Trophoblast cell (in vitro differentiated cells and primary cell): ENCODE results near the gene MACROD2.
A peak's percentile ranks its signal among the peaks of the same experiment; 100 is the strongest.
"Not testable (repeated sequence)": the region's sequence is repeated elsewhere in the genome, so short reads cannot be mapped to it uniquely, and the experiment has no call there.

Source experiments
- DNase-seq, 2 donors: peaks; one replicate each; pipeline ENCODE4 v3.0.0-alpha.2; 2016
- H2AFZ ChIP-seq: 2 replicates; pipeline ENCODE4 v1.6.1; 2013; ENCODE audit warnings: low read length, moderate library complexity, mild to moderate bottlenecking; ENCODE audit not compliant: insufficient read depth, poor library complexity
- H2AK5ac ChIP-seq: 2 replicates; pipeline ENCODE4 v1.6.1; 2013; ENCODE audit warnings: mild to moderate bottlenecking, low read length
- H2BK120ac ChIP-seq: 2 replicates; pipeline ENCODE4 v1.6.1; 2013; ENCODE audit warnings: low read length, mild to moderate bottlenecking, moderate library complexity; ENCODE audit not compliant: insufficient read depth, poor library complexity
- H2BK12ac ChIP-seq: 2 replicates; pipeline ENCODE4 v1.6.1; 2013; ENCODE audit warnings: mild to moderate bottlenecking, low read length, moderate library complexity
- H2BK5ac ChIP-seq: 2 replicates; pipeline ENCODE4 v1.6.1; 2013; ENCODE audit warnings: low read length, low read depth, moderate library complexity, mild to moderate bottlenecking; ENCODE audit not compliant: poor library complexity
- H3K14ac ChIP-seq: 2 replicates; pipeline ENCODE4 v1.6.1; 2013; ENCODE audit warnings: mild to moderate bottlenecking, low read length
- H3K18ac ChIP-seq: 2 replicates; pipeline ENCODE4 v1.6.1; 2013; ENCODE audit warnings: mild to moderate bottlenecking, low read length
- H3K23ac ChIP-seq: 2 replicates; pipeline ENCODE4 v1.6.1; 2013; ENCODE audit warnings: low read length
- H3K27ac ChIP-seq: 2 replicates; pipeline ENCODE4 v1.5.1; 2013; ENCODE audit warnings: low read depth, mild to moderate bottlenecking, inconsistent platforms, low read length, moderate library complexity
- H3K27me3 ChIP-seq: 2 replicates; pipeline ENCODE4 v1.6.1; 2013; ENCODE audit warnings: inconsistent platforms, mild to moderate bottlenecking, low read length, moderate library complexity; ENCODE audit not compliant: insufficient read depth
- H3K36me3 ChIP-seq, 2 experiments: 1 replicate in 1 of 2; 2 replicates in 1 of 2; pipeline ENCODE4 v1.6.1; 2013; ENCODE audit warnings: low read length in 2 of 2, mild to moderate bottlenecking in 2 of 2, moderate library complexity in 1 of 2; ENCODE audit not compliant: insufficient read depth in 2 of 2, control insufficient read depth in 1 of 2
- H3K4ac ChIP-seq: 2 replicates; pipeline ENCODE4 v1.6.1; 2013; ENCODE audit warnings: low read depth, mild to moderate bottlenecking, low read length, moderate library complexity
- H3K4me1 ChIP-seq, 2 experiments: 1 replicate in 1 of 2; 2 replicates in 1 of 2; pipeline ENCODE4 v1.6.1; 2013; ENCODE audit warnings: low read length in 2 of 2, mild to moderate bottlenecking in 2 of 2, moderate library complexity in 1 of 2; ENCODE audit not compliant: insufficient read depth in 2 of 2, control insufficient read depth in 1 of 2
- H3K4me2 ChIP-seq: 2 replicates; pipeline ENCODE4 v1.6.1; 2013; ENCODE audit warnings: inconsistent platforms, mild to moderate bottlenecking, low read length, moderate library complexity
- H3K4me3 ChIP-seq: 2 replicates; pipeline ENCODE4 v1.5.1; 2013; ENCODE audit warnings: mild to moderate bottlenecking, low read depth, low read length, inconsistent platforms
- H3K79me1 ChIP-seq: one replicate; pipeline ENCODE4 v1.6.1; 2013; ENCODE audit warnings: low read length
- H3K79me2 ChIP-seq: 2 replicates; pipeline ENCODE4 v1.6.1; 2013; ENCODE audit warnings: low read length, mild to moderate bottlenecking; ENCODE audit not compliant: control insufficient read depth, insufficient read depth, poor library complexity
- H3K9ac ChIP-seq: 2 replicates; pipeline ENCODE4 v1.6.1; 2013; ENCODE audit warnings: mild to moderate bottlenecking, low read length
- H3K9me3 ChIP-seq: 2 replicates; pipeline ENCODE4 v1.6.1; 2013; ENCODE audit warnings: low read depth, mild to moderate bottlenecking, control low read depth, inconsistent platforms, low read length; ENCODE audit not compliant: insufficient read depth
- H4K12ac ChIP-seq: 2 replicates; pipeline ENCODE4 v1.6.1; 2013; ENCODE audit warnings: low read depth, mild to moderate bottlenecking, low read length, moderate library complexity
- H4K8ac ChIP-seq: 2 replicates; pipeline ENCODE4 v1.6.1; 2013; ENCODE audit warnings: low read depth, mild to moderate bottlenecking, low read length, moderate library complexity
- H4K91ac ChIP-seq: one replicate; pipeline ENCODE4 v1.6.1; 2013; ENCODE audit warnings: low read depth, mild to moderate bottlenecking, low read length, moderate library complexity
- WGBS: extraction: QIAGEN DNeasy Blood & Tissue Kit; methylation state at CpG from one replicate; pipeline ENCODE4 v1.1.7; 2013; ENCODE audit warnings: missing lambda C conversion rate; ENCODE audit not compliant: insufficient read length, insufficient coverage; ENCODE audit errors: extremely low coverage; 5-methylcytosine and 5-hydroxymethylcytosine counted together

Gene MACROD2

GRCh38 chr20:15377603-15378002, 1382.3 kb downstream of the MACROD2 start:
- not testable (repeated sequence) for H3K79me1 ChIP-seq, H2BK5ac ChIP-seq, H3K4ac ChIP-seq, H2AK5ac ChIP-seq, H3K36me3 ChIP-seq, H3K23ac ChIP-seq, H2AFZ ChIP-seq, H4K12ac ChIP-seq, H3K27me3 ChIP-seq, H2BK12ac ChIP-seq, H4K8ac ChIP-seq, H3K4me1 ChIP-seq, H3K9ac ChIP-seq, DNase-seq, H3K79me2 ChIP-seq, H3K4me3 ChIP-seq, H3K4me2 ChIP-seq, H3K9me3 ChIP-seq, H3K18ac ChIP-seq, H3K14ac ChIP-seq, H2BK120ac ChIP-seq, H4K91ac ChIP-seq, H3K27ac ChIP-seq
- WGBS = no CpG with 5 or more reads among the region's 5 CpGs

- no peak overlapping the region for H3K23ac ChIP-seq
- no CpG with 5 or more reads among the region's 2 CpGs for WGBS
These were observed 1382.8 kb downstream of the MACROD2 start for GRCh38 chr20:15378151-15378550.

GRCh38 chr20:15379681-15380296, 1384.5 kb downstream of the MACROD2 start:
- Histone ChIP-seq H4K8ac (no peak overlapping the region), H3K79me2 (no peaks in the 10 kb centered on the region), H2BK12ac (no peak overlapping the region), H3K9me3 (no peaks in the 10 kb centered on the region), H3K4me3 (no peak overlapping the region), H3K79me1 (no peaks in the 10 kb centered on the region), H2BK5ac (no peak overlapping the region), H3K4me1 (no peaks in the 10 kb centered on the region), H2BK120ac (no peak overlapping the region), H3K4ac (no peak overlapping the region), H4K91ac (no peak overlapping the region), H3K18ac (no peak overlapping the region), H3K27me3 (no peaks in the 10 kb centered on the region), H3K14ac (no peak overlapping the region), H2AFZ (no peak overlapping the region), H3K23ac (no peak overlapping the region), H3K9ac (no peak overlapping the region), H3K36me3 (no peaks in the 10 kb centered on the region), H3K27ac (no peak overlapping the region), H3K4me2 (no peak overlapping the region), H2AK5ac (no peak overlapping the region), H4K12ac (no peak overlapping the region)
- DNase-seq = peak; percentile 12 to 76
- no CpG with 5 or more reads among the region's 1 CpG for whole genome bisulfite sequencing

More at GRCh38 chr20:15378151-15378550, 1382.8 kb downstream of the MACROD2 start:
- Histone ChIP-seq H3K79me1 (no peaks in the 10 kb centered on the region), H2BK5ac (no peak overlapping the region), H3K18ac (no peak overlapping the region), H4K8ac (no peak overlapping the region), H2BK12ac (no peak overlapping the region), H3K27me3 (no peaks in the 10 kb centered on the region), H3K9ac (no peak overlapping the region), H3K36me3 (no peaks in the 10 kb centered on the region), H3K4me2 (no peak overlapping the region), H3K9me3 (no peaks in the 10 kb centered on the region), H4K12ac (no peak overlapping the region), H3K27ac (no peak overlapping the region), H3K4ac (no peak overlapping the region), H3K4me3 (no peak overlapping the region), H2AFZ (no peak overlapping the region), H2AK5ac (no peak overlapping the region), H3K14ac (no peak overlapping the region), H2BK120ac (no peak overlapping the region), H3K79me2 (no peaks in the 10 kb centered on the region), H3K4me1 (no peaks in the 10 kb centered on the region), H4K91ac (no peak overlapping the region)
- no peak for DNase-seq

GRCh38 chr20:15380770-15381169, 1385.5 kb downstream of the MACROD2 start:
- H4K12ac ChIP-seq = no peak overlapping the region
- no peak overlapping the region for H3K9ac ChIP-seq
- no peak overlapping the region for H3K4ac ChIP-seq
- H2AK5ac ChIP-seq = no peak overlapping the region
- no peak overlapping the region for H2BK12ac ChIP-seq
- no peak overlapping the region for H2AFZ ChIP-seq
- H3K79me1 ChIP-seq = no peaks in the 10 kb centered on the region
- H3K9me3 ChIP-seq = no peaks in the 10 kb centered on the region
- no peaks in the 10 kb centered on the region for H3K36me3 ChIP-seq
- H3K79me2 ChIP-seq = no peaks in the 10 kb centered on the region
- H3K18ac ChIP-seq = no peak overlapping the region
- DNase-seq = no peak
- no peak overlapping the region for H4K91ac ChIP-seq
- no peak overlapping the region for H3K4me3 ChIP-seq
- H3K14ac ChIP-seq = no peak overlapping the region
- no CpG with 5 or more reads among the region's 1 CpG for WGBS
- H3K27ac ChIP-seq = no peak overlapping the region
- H3K4me2 ChIP-seq = no peak overlapping the region
- no peak overlapping the region for H2BK5ac ChIP-seq
- H2BK120ac ChIP-seq = no peak overlapping the region
- H4K8ac ChIP-seq = no peak overlapping the region
- H3K23ac ChIP-seq = no peak overlapping the region
- no peaks in the 10 kb centered on the region for H3K27me3 ChIP-seq
- H3K4me1 ChIP-seq = no peaks in the 10 kb centered on the region
